ENCODE measurements around the gene UBE2J2.
A peak's percentile ranks its signal among the peaks of the same experiment; 100 is the strongest.
"Not testable (repeated sequence)": the region's sequence is repeated elsewhere in the genome, so short reads cannot be mapped to it uniquely, and the experiment has no call there.

Gene UBE2J2

DNA sequence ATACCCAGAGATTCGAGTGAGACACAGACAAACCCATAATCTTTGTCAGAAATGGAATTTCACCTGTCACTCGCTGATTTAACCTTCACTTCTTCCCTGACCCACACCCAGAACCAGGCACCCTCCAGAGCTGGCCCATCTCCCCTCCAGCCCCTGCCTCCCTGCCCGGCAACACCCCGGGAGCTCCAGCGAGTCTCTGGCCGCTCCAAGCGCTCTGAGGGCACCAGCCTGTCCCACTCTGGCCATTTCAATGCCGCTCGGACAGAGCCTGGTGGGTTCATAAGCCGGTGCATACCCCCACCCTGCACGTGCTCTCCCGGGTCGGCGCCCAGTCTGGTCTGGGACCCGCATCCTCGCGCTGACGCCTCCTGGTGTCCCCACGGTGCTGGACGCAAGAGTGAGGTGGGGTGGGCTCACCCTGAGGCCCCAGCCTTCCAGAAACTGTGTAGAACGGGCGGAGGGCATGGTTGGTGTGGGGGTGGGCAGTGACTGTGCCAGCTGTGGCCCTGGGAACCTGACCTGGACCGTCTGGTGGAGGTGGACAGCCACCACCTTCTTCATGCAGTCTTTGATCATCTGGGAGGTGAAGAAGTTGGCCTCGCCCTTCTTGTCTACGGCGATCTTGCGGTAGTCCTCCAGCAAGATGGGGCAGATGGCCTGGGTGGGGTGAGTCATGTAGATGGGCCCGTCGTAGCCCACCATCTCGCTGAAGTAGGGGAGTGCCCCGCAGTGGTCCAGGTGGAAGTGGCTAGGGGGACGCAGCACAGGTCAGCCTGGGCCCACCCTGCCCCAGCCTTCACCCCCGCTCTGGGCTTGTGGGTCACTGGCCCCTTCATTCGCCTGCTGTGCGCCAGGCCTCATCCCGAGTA is 45.4 kb upstream of the UBE2J2 start:
- H3K27ac ChIP-seq, result peak overlapping the region; percentile 49
- TF ChIP-seq CTCF (conservative IDR thresholded peaks at IDR 0.05), result no peak

DNA sequence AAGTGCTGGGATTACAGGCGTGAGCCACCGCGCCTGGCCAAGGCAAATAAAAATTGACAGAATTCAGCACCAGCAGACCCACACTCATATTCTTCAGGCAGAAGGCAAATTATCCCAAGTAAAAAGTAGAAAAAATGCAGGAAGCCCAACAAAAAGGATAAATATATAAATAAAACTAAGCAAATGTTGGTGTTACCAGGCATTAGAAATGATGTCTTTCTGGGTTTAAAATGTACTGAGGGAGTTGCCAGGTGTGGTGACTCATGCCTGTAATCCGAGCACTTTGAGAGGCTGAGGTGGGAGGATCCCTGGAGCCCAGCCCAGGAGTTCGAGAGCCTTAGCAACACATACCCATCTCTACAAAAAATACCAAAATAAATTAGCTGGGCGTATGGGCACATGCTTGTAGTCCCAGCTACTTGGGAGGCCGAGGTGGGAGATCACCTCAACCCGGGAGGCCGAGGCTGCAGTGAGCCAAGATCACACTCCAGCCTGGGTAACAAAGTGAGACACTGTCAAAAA is 44.5 kb upstream of the UBE2J2 start:
- peak overlapping the region; percentile 49 for H3K27ac ChIP-seq
- TF ChIP-seq CTCF (conservative IDR thresholded peaks at IDR 0.05), result no peak

DNA sequence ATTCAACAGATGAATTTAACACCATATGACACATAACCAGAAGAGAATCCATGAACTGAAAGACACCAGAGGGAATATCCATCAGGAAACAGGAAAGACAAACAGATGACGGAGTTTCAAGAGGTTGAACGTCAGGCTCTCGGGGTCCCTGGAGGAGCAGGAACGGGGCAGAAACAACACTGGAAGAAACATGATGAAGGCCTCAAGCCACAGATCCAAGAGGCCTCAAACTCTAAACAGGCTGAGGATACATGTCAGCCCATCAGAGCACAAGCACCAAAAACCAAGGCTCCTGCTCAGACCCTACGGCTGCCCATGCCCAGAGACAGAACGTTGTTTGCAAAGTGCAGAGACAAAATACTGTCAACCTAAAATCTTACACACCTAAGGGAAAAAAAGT is 43.8 kb upstream of the UBE2J2 start:
- no peak for TF ChIP-seq CTCF (conservative IDR thresholded peaks at IDR 0.05)

GRCh38 chr1:1316199-1316598 is 42.5 kb upstream of the UBE2J2 start:
- not testable (repeated sequence) for H3K27ac ChIP-seq

More for the DNA sequence above, 43.8 kb upstream of the UBE2J2 start:
- H3K27ac ChIP-seq, result peak overlapping the region; percentile 49

DNA sequence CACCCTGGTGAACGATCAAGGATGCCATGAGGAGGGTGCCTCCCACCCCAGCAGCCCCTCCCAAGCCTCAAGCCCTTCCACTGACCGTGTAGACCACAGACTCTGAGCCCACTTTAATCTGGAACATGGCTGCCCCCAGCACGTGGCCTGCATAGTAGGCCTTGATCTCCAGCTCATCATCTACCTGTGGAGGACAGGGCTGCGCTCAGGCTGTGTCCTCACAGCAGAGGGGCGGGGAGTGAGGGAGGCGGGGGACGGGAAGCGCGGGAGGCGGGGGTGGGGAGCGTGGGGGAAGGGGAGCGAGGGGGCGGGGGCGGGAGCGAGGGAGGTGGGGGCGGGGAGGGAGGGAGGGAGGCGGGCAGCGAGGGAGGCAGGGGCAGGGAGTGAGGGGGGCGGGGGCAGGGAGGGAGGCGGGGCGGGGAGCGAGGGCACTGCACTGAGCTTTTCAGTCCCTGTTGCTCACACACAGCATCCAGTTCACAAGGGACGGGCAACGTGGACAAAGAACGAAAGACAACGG is 41.8 kb upstream of the UBE2J2 start:
- no peak overlapping the region for H3K27ac ChIP-seq
- TF ChIP-seq CTCF (conservative IDR thresholded peaks at IDR 0.05), result no peak

DNA sequence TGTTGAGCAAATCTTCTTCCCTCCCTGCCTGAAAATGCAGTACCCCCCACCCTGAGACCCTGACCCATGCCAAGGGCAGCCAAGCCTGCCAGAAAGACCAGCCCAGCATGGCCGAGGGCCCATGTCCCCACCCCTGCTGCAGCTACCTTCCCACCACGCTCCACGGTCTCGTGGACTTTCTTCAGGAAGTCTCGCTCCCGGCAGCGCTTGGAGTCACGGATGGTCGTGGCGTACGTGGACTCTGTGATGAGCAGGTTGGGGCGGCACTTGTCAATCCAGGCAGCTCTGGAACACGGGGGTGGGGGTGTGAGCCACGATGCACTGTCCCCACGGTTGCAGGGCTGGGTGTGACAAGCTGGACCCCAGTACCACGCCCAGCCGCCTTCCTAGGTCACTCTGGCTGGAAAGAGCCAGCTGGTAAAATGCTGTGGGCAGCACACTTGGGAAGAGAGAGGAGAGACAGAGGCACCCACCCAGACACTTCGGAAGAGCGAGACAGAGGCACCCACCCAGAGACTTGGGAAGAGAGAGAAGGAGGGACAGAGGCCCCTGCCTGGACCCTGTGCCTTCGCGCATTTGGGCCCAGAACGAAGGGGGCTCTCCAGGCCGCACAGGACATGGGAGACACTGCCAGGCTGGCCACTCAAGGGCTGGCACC is 41.2 kb upstream of the UBE2J2 start:
- no peak for TF ChIP-seq CTCF (conservative IDR thresholded peaks at IDR 0.05)
- H3K27ac ChIP-seq, result no peak overlapping the region

DNA sequence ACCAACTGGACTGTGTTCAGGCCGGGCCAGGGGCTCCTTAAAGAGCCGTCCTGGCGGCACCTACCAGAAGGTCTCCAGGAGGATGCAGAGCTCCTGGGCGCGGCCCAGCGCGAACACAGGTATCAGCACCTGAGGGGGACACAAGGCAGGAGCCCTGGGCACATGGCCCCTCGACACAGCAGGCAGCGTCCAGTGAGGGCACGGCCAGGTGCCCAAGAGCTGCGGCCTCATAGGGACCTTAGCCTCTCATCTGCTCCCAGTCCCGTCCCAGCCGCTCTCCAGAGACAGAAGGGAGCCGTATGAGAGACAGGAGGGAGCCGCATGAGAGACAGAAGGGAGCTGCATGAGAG is 40.6 kb upstream of the UBE2J2 start:
- no peak overlapping the region for H3K27ac ChIP-seq
- TF ChIP-seq CTCF (conservative IDR thresholded peaks at IDR 0.05), result no peak
